Sigmoid colon (tissue), 4 donors: ENCODE data around the gene MST1.

ENCODE experiments used
- CTCF ChIP-seq, 4 experiments: fragments of 450-650 bp in 3 of 4; fragments of 200-600 bp in 1 of 4; IDR thresholded peaks; one replicate each; pipeline ENCODE4 v1.5.1; 2016 to 2019; ENCODE audit warnings: antibody characterized with exemption in 4 of 4, mild to moderate bottlenecking in 3 of 4, moderate library complexity in 2 of 4
- EP300 ChIP-seq, 4 donors: sonication (generic); formaldehyde crosslinking; IDR thresholded peaks; one replicate each; pipeline ENCODE4 v1.6.1; 2017; ENCODE audit warnings: antibody characterized with exemption in 4 of 4
- POLR2A ChIP-seq, 2 donors: fragments of 450-650 bp; IDR thresholded peaks; one replicate each; pipeline ENCODE4 v1.6.1; 2016; ENCODE audit warnings: antibody characterized with exemption in 2 of 2, mild to moderate bottlenecking in 2 of 2, moderate library complexity in 2 of 2
- POLR2AphosphoS5 ChIP-seq, 4 donors: sonication (generic); formaldehyde crosslinking; IDR thresholded peaks; one replicate each; pipeline ENCODE4 v1.6.1; 2017; ENCODE audit warnings: antibody characterized with exemption in 4 of 4

DNA sequence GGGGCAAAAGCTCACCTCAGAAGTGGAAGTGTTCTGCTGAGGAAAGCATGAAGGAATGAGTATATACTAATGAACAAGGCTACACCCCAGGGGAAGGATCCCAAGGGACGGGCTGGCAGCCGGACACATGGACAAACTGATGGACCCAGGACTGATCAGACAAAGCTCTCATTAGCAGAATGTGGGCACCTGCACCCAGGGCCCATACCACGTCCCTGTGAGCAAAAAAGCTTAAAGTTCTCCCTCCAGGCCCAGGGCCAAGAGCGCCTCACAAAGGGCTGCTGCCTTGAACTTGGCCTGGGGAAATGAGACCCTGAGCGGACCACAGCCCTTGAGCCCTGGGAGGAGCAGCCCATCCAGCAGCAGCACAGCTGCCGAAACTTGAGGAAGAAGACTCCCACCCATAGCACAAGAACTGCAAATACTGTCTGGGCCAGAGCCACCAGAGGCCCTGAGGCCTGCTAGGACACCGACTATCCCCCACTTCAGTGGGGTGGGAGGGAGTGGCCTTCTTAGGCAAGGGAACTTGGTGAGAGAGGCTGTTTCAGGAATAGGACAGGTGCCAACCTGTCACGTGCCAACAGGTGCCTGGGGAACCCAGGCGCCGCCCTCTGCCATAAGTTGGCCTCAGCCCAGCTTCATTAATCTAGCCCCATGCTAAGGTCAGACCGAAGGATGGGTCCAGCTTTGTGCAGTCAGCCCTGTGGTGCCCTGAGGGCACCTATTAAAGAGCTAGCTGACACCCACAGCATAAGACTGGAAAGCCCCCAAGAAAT is 36.8 kb upstream of the MST1 start:
- TF ChIP-seq POLR2A (IDR thresholded peaks at IDR 0.05) (no peak), CTCF (IDR thresholded peaks at IDR 0.05) (no peak), POLR2AphosphoS5 (IDR thresholded peaks at IDR 0.05) (no peak), EP300 (IDR thresholded peaks at IDR 0.05) (no peak)
